RWPE2 (cell line): ENCODE measurements around the gene RBM41.
A peak's percentile ranks its signal among the peaks of the same experiment; 100 is the strongest.

ENCODE experiments used
- ATAC-seq: fragments of 200-7000 bp; cut with Tn5 transposase; 3 replicates; pipeline ENCODE4 v1.9.1; 2021; ENCODE audit warnings: low read depth
- DNase-seq: peaks from one replicate; pipeline ENCODE4 v3.0.0-alpha.2; 2020; ENCODE audit warnings: low spot score
- H3K27ac ChIP-seq: fragments of 450-650 bp; 2 replicates; pipeline ENCODE4 v1.5.1; 2017; ENCODE audit warnings: mild to moderate bottlenecking; ENCODE audit not compliant: poor library complexity, severe bottlenecking
- H3K27me3 ChIP-seq: fragments of 250-450 bp; sonication (Bioruptor Pico); 2 replicates; pipeline ENCODE4 v1.5.1; 2021; ENCODE audit warnings: mild to moderate bottlenecking, moderate library complexity; ENCODE audit not compliant: insufficient read depth, poor library complexity, severe bottlenecking
- H3K36me3 ChIP-seq: fragments of 250-450 bp; sonication (Bioruptor Pico); 2 replicates; pipeline ENCODE4 v1.5.1; 2020; ENCODE audit warnings: low read depth, mild to moderate bottlenecking, moderate library complexity
- H3K4me1 ChIP-seq: fragments of 250-450 bp; sonication (Bioruptor Pico); 2 replicates; pipeline ENCODE4 v1.5.1; 2021; ENCODE audit warnings: mild to moderate bottlenecking, moderate library complexity; ENCODE audit not compliant: insufficient read depth, poor library complexity, severe bottlenecking
- H3K4me3 ChIP-seq: fragments of 250-450 bp; sonication (Bioruptor Pico); 2 replicates; pipeline ENCODE4 v1.5.1; 2021; ENCODE audit warnings: mild to moderate bottlenecking, moderate library complexity; ENCODE audit not compliant: severe bottlenecking
- H3K9me3 ChIP-seq: fragments of 250-450 bp; sonication (Bioruptor Pico); 2 replicates; pipeline ENCODE4 v1.5.1; 2021; ENCODE audit warnings: mild to moderate bottlenecking, moderate library complexity; ENCODE audit not compliant: severe bottlenecking
- CTCF ChIP-seq: fragments of 450-650 bp; IDR thresholded peaks from one replicate; pipeline ENCODE4 v1.5.1; 2017; ENCODE audit warnings: mild to moderate bottlenecking, moderate library complexity; ENCODE audit not compliant: poor library complexity, severe bottlenecking

RBM41 gene

GRCh38 chrX:107135049-107135964 lies 16.7 kb upstream of the RBM41 start:
- Histone ChIP-seq H3K4me1 (peaks cover 20% of the 10 kb centered on the region), H3K27me3 (no peaks in the 10 kb centered on the region), H3K36me3 (no peaks in the 10 kb centered on the region), H3K4me3 (peak overlapping the region; percentile 14), H3K9me3 (no peaks in the 10 kb centered on the region), H3K27ac (peak overlapping the region; percentile 90)
- ATAC-seq (peak; percentile 96), DNase-seq (no peak)
- TF ChIP-seq CTCF = no peak

GRCh38 chrX:107123750-107124149 lies 5.1 kb upstream of the RBM41 start:
- Histone ChIP-seq H3K27ac (no peak overlapping the region), H3K9me3 (no peaks in the 10 kb centered on the region), H3K36me3 (no peaks in the 10 kb centered on the region), H3K27me3 (no peaks in the 10 kb centered on the region), H3K4me1 (no peaks in the 10 kb centered on the region), H3K4me3 (no peak overlapping the region)
- peak; percentile 65; the same call in 2 of the 3 replicates for ATAC-seq
- no peak for DNase-seq
- no peak for TF ChIP-seq CTCF

GRCh38 chrX:107119283-107119682 lies 661 bp upstream of the RBM41 start:
- H3K9me3 ChIP-seq = no peaks in the 10 kb centered on the region

GRCh38 chrX:107117993-107118321 lies 665 bp downstream of the RBM41 start:
- no peaks in the 10 kb centered on the region for H3K4me1 ChIP-seq
- peak overlapping the region; percentile 19 for H3K27ac ChIP-seq
- peak overlapping the region; percentile 77 for H3K4me3 ChIP-seq
- no peak for DNase-seq
- ATAC-seq = no peak
- no peaks in the 10 kb centered on the region for H3K9me3 ChIP-seq
- H3K36me3 ChIP-seq = peaks cover 38% of the 10 kb centered on the region
- TF ChIP-seq CTCF = no peak
- no peaks in the 10 kb centered on the region for H3K27me3 ChIP-seq

More at GRCh38 chrX:107119283-107119682, 661 bp upstream of the RBM41 start:
- ATAC-seq = no peak
- TF ChIP-seq CTCF = no peak
- no peak overlapping the region for H3K4me3 ChIP-seq
- no peaks in the 10 kb centered on the region for H3K4me1 ChIP-seq
- no peak for DNase-seq
- H3K27me3 ChIP-seq = no peaks in the 10 kb centered on the region
- peaks cover 25% of the 10 kb centered on the region for H3K36me3 ChIP-seq
- no peak overlapping the region for H3K27ac ChIP-seq

GRCh38 chrX:107107459-107107858 lies 11.2 kb downstream of the RBM41 start:
- Histone ChIP-seq H3K4me3 (no peak overlapping the region), H3K36me3 (peaks cover 17% of the 10 kb centered on the region), H3K27ac (no peak overlapping the region), H3K27me3 (no peaks in the 10 kb centered on the region), H3K9me3 (no peaks in the 10 kb centered on the region), H3K4me1 (no peaks in the 10 kb centered on the region)
- no peak for TF ChIP-seq CTCF
- ATAC-seq = no peak
- no peak for DNase-seq
